Iris pigment epithelial cell (primary cell): ENCODE measurements around the gene EFTUD2.
"Not testable (repeated sequence)": the region's sequence is repeated elsewhere in the genome, so short reads cannot be mapped to it uniquely, and the experiment has no call there.

Experiments
- DNase-seq: peaks from one replicate; pipeline ENCODE4 v3.0.0-alpha.2; 2011; ENCODE audit warnings: low read depth

EFTUD2 gene

DNA sequence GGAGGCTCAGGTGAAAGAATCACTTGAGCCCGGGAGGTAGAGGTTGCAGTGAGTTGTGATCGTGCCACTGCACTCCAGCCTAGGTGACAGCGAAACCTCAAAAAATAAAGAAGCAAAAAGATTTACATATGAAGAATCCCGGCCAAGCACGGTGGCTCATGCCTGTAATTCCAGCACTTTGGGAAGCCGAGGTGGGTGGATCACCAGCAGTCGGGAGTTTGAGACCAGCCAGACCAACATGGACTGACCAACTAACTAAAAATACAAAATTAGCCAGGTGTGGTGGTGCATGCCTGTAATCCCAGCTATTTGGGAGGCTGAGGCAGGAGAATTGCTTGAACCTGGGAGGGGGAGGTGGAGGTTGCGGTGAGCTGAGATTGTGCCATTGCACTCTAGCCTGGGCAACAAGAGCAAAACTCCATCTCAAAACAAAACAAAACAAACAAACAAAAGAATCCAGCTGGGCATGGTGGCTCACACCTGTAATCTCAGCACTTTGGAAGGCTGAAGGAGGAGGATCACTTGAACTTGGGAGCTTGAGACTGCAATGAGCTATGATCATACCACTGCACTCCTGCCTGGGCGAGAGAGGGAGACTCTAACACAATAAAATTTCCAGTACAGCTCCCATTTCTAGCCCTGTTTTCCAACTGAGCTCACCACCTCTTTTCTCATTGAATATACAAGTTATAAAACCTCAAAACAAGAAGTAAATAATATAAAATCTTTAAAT lies 90.4 kb downstream of the EFTUD2 start:
- not testable (repeated sequence) for DNase-seq

DNA sequence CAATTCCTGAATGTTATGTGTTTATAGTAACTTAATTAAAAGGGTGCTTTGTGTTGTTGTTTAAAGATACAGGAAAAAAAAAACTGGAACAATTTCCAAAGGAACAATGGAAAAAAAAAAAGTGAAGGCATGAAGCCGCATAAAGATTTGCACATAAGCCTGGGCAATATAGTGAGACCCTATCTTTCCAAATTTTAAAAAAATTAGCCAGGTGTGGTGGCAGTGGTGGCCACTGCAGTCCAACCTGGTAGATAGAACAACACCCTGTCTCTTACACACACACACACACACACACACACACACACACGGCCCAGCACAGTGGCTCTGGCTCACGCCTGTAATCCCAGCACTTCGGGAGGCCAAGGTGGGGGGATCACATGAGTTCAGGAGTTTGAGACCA lies 91.1 kb downstream of the EFTUD2 start:
- DNase-seq = no peak

DNA sequence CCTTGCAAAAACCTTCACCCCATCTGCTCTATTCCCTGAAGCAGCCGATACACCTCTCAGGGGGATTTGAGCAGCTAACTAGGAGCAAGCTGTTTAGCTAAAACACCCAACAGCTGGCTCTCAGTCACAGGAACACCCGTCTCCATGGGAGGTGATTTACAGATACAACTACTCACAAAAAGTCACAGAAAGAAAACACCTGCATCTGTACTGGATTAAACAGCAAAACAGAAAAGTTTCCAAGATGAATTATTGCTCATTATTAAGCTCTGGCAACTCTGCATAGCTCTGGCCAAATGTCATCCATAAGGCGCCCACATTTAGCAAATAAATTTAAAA lies 91.5 kb downstream of the EFTUD2 start:
- no peak for DNase-seq

DNA sequence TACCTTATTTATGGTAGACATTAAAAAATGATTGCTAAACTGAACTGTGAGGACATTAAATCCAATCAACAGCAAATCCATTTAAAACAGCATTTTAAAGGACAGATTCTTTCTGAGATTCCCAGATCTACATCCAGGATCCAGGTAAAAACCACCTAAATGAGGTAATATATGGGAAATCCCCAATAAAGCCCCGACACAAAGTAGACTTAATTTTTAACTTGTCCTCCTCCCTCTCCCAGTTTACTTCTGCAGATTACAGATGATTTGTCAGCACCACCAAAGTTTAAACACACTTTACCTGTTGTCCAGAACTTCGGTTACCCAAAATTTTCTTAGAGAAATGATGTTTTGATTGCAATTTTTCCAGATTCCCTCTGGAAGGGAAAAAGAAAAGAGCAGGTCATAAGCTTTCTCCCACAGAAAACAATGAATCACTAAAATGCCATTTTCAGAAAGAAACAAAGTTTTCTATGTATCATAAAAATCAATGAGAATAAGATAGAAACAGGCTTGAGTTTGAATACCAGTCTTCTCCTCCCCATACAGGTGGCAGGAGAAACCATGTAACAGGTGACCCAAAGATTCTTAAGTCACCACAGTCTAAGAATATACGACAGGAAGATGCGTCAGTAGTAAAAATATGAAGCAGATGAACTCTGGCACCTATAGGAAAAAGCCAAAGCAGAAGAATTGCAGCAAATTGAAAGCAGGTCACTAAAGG lies 92.0 kb downstream of the EFTUD2 start:
- DNase-seq = no peak

DNA sequence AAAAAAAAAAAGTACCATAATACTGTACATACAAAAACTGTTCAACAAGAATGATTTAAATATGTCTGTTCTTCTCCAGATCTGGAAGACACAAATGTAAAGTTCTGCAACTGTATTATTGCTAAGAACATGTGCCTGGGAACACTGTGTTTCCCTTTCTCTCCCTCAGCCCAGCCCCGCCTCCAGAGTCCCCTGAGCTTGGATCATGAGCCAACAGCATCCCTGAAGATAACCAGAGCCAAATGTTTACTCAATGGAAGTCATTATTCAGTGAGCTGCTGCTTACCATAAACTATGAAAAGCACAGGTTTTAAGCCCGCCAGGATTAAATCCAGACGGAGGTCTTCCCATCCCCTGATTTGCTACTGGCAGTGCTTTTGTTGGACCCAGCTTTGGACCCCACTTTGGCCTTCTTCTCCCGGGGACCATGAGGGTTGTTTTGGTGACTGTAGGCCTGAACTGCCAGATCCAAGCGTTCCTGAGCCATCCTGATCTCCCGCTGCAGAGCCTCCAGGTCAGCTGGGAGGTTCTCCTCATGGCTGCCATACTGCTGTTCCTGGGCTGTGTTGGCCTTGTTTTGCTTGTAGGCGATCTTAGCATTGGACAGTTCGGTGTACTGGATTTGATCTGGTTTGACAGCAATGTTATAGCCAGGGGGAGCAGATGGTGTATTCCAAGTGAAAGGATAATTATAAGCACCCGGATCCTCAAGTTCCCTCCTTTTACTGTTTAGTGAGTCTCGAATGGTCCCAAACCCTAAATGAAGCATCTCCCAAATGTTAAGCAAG lies 94.7 kb downstream of the EFTUD2 start:
- DNase-seq = peak; percentile 35

DNA sequence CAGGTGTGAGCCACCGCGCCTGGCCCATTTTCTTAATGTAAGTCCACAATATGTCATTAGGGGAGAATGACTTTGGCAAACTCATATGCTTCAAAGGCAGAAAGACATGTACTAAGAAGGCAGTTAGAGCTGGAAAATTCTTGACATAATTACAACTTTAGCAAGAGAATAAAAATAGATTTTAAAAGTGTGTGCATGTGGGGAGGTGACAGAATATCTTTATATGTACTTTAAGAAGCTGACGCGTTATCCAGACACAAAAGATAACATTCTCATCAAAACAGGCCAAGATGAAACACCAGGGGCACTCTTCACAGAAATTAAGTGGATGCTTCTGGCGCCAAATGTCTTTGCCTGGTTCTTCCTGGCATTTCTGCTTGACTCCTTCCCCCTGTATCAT lies 97.4 kb downstream of the EFTUD2 start:
- no peak for DNase-seq
